WI38 (cell line): ENCODE measurements around the gene COL4A6.

Experiments
- H3K4me3 ChIP-seq: 2 replicates; pipeline ENCODE4 v1.5.1; 2011; ENCODE audit warnings: low read depth, mild to moderate bottlenecking, control low read depth, low read length
- CTCF ChIP-seq: IDR thresholded peaks from 2 replicates; pipeline ENCODE4 v1.5.1; 2012; ENCODE audit warnings: low read depth, mild to moderate bottlenecking, control low read depth, low read length

The COL4A6 gene

DNA sequence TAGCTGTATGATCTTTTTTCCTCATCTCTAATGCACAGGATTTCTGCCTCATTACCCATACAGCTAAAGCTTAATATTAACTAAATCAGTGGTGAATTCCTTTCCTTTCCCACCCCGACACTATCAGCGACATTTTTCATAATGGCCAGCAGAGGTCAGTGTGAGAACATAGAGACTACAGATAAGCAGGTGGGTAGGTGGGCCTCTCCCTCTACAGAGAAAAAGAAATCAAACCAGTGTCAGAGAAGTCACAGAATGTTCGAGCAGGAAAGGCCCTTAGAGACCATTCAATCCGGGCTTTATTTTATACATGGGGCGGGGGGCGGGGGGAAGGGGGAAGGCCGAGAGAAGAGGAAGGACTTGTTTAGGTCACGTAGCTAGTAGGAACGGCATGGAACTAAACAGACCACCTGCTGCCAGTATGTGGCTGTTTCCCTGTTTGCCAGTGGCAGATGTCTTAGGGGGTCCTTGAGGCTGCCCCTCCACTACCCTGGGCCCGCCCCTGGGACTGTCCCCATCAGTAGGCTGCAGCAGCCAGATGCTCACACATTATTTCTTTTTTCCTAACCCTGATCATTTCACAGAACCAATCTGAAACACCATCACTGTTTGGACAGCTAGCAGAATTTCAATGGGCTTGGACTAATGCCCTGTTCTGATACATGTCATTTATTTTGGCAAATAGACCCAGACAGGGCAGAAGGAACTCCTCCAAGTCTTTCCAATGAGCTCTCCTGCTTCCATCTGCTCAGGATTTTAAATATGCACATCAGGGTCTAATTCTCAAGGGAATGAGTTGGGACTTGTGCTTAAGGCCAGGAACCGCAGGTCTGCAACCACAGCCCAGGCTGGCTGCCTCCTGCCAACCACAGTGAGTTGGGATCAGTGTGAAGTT lies 213.2 kb downstream of the COL4A6 start:
- H3K4me3 ChIP-seq, result no peak overlapping the region
- peak; percentile 42 for TF ChIP-seq CTCF

DNA sequence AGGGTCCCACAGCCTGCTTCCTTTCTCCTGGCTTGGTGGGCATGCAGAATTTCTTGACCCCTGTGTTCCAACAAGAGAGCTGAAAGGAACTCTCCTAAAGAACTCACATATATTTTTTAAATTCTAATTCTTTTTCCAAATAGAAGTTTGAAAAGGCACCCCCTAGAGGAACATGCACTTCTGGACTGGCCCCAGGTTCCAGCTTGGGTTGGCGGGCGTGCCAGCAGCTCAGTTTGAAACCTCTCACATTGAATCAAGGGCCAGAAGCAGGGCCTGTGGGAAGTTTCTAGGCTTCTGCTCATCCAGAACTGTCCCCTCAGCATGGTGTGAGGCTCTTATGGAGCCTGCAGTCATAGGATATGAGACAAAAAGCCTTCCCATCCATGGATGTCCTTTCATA lies 214.0 kb downstream of the COL4A6 start:
- no peak overlapping the region for H3K4me3 ChIP-seq
- no peak for TF ChIP-seq CTCF

- TF ChIP-seq CTCF, result no peak
- no peak overlapping the region for H3K4me3 ChIP-seq
These were observed 214.6 kb downstream of the COL4A6 start for GRCh38 chrX:108223585-108223984.

DNA sequence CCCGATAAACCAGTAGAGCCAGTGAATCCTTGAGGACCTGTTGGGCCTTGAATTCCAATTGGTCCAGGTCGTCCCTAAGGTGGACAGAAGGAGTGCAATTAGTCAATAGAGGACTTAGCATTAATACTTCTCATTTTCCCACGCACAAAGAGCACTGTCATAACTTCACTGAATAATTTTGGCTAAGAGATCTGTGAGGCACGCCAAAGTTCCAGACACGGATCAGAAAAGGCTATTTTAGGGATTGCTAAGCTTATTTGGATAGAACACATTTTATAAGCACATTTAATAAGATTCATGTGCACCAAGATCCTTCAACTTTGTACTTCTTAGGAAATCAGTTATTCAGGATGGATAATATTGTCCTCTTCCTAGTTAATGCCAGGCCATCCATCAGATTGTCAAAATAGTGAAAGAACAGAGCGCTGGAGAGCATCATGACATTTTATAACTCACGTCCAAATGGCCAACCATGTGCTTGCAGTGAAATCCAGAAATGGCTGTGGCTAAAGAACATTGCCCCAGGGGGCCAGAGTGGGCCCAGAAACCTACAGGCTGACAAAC lies 216.8 kb downstream of the COL4A6 start:
- TF ChIP-seq CTCF, result no peak

DNA sequence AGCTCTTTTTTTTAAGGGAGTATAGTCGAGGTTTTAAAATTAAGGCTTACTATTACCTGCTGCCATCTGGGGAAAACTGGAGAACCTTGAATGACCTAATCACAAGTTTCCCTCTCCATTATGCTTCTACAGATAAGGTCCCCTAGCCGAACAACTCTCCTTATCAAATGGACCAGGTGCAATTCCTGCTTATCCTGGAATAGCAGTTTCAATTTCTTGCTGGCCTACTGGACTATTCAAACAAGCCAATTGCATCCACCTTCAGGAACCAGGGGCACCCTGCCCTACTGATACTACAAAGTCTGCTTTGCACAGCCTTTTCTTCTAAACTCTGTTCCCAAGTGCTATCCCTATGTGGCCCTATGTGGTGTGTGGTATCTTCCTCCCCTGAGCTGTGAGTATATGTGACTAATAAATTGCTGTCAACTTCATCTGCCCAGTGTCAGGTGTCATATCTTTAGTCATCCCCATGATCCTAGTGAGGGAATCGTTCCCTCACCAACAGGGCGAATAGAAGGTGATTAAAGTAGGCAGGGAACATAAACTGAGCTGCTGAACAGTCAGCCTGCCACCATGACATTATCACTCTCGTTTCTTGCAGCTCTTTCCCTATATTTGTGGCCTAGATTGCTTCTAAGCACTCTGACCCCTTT lies 218.1 kb downstream of the COL4A6 start:
- no peak for TF ChIP-seq CTCF
- no peak overlapping the region for H3K4me3 ChIP-seq

More for the DNA sequence above, 216.8 kb downstream of the COL4A6 start:
- H3K4me3 ChIP-seq, result no peak overlapping the region

GRCh38 chrX:108217876-108218275 lies 220.3 kb downstream of the COL4A6 start:
- no peak overlapping the region for H3K4me3 ChIP-seq
- TF ChIP-seq CTCF, result no peak
